HUDEP-2 (cell line): ENCODE data around the gene DENND2C.

Experiments used
- DNase-seq, 76 experiments: peaks; one replicate each; lab custom pipeline; 2025; ENCODE audit not compliant: unreplicated experiment in 76 of 76; lab: John Stamatoyannopoulos, UW

DENND2C gene

GRCh38 chr1:114669562-114670082 is at the start of gene DENND2C:
TSS of gene DENND2C (minus strand) at chr1:114670049. CDS start at chr1:114625984, 44,065 bp downstream.
- DNase-seq: peak in 4 of 76 experiments; percentile 30 to 61 (median 37)

- no peak for DNase-seq
Observed at GRCh38 chr1:114719424-114719787, 49.6 kb upstream of the DENND2C start.

- DNase-seq: no peak
Observed at GRCh38 chr1:114718661-114719423, 49.0 kb upstream of the DENND2C start.

- DNase-seq: peak in 75 of 76 experiments; percentile 6 to 94 (median 85)
Observed at GRCh38 chr1:114716304-114717170, 46.7 kb upstream of the DENND2C start, which contains the start of gene NRAS. TSS of gene NRAS (minus strand) at chr1:114716771. CDS start at chr1:114716160, 611 bp downstream.

GRCh38 chr1:114715952-114716303 is 46.1 kb upstream of the DENND2C start:
- DNase-seq: peak in 1 of 76 experiments; percentile 2

- no peak for DNase-seq
Observed at GRCh38 chr1:114712977-114713376, 43.1 kb upstream of the DENND2C start.

- no peak for DNase-seq
Observed at GRCh38 chr1:114710360-114710759, 40.5 kb upstream of the DENND2C start.

GRCh38 chr1:114707604-114708003 is 37.8 kb upstream of the DENND2C start:
- no peak for DNase-seq

- no peak for DNase-seq
Observed at GRCh38 chr1:114703242-114703641, 33.4 kb upstream of the DENND2C start.

- DNase-seq: no peak
Observed at GRCh38 chr1:114702737-114703136, 32.9 kb upstream of the DENND2C start.

GRCh38 chr1:114701931-114702330 is 32.1 kb upstream of the DENND2C start:
- no peak for DNase-seq

GRCh38 chr1:114700036-114700600 is 30.3 kb upstream of the DENND2C start:
- DNase-seq: no peak

- no peak for DNase-seq
Observed at GRCh38 chr1:114696810-114697209, 27.0 kb upstream of the DENND2C start.

- no peak for DNase-seq
Observed at GRCh38 chr1:114695430-114696058, 25.7 kb upstream of the DENND2C start, which contains the start of gene AMPD1. TSS of gene AMPD1 (minus strand) at chr1:114695546. CDS start at chr1:114695471, 75 bp downstream.

- no peak for DNase-seq
Observed at GRCh38 chr1:114694540-114695310, 24.9 kb upstream of the DENND2C start.

- no peak for DNase-seq
Observed at GRCh38 chr1:114692947-114693346, 23.1 kb upstream of the DENND2C start.

GRCh38 chr1:114691061-114691460 is 21.2 kb upstream of the DENND2C start:
- DNase-seq: no peak

- no peak for DNase-seq
Observed at GRCh38 chr1:114690148-114690547, 20.3 kb upstream of the DENND2C start.

- DNase-seq: no peak
Observed at GRCh38 chr1:114688526-114688925, 18.7 kb upstream of the DENND2C start.

GRCh38 chr1:114685851-114686250 is 16.0 kb upstream of the DENND2C start:
- no peak for DNase-seq
